CD4-positive, alpha-beta T cell treated with Interleukin-10 for 1 hour (primary cell): ENCODE data around the gene AKR7A2.

Experiments
- DNase-seq: peaks from one replicate; pipeline ENCODE4 v3.0.0-alpha.2; 2020

AKR7A2 gene

GRCh38 chr1:19342894-19343616 is 31.1 kb upstream of the AKR7A2 start:
- no peak for DNase-seq

- DNase-seq, result no peak
These were observed 30.3 kb upstream of the AKR7A2 start for GRCh38 chr1:19342062-19342750.

GRCh38 chr1:19341201-19342061 is 29.5 kb upstream of the AKR7A2 start:
- peak; percentile 77 for DNase-seq

GRCh38 chr1:19340387-19340937 is 28.5 kb upstream of the AKR7A2 start:
- DNase-seq, result no peak

GRCh38 chr1:19339214-19339861 is 27.4 kb upstream of the AKR7A2 start:
- DNase-seq, result no peak

- no peak for DNase-seq
These were observed 26.4 kb upstream of the AKR7A2 start for GRCh38 chr1:19338323-19338762.

- no peak for DNase-seq
These were observed 25.3 kb upstream of the AKR7A2 start for GRCh38 chr1:19337289-19337688.

- no peak for DNase-seq
These were observed 24.6 kb upstream of the AKR7A2 start for GRCh38 chr1:19336543-19336942.

- DNase-seq, result no peak
These were observed 21.8 kb upstream of the AKR7A2 start for GRCh38 chr1:19333587-19334354.

GRCh38 chr1:19332832-19333231 is 20.9 kb upstream of the AKR7A2 start:
- DNase-seq, result no peak

- DNase-seq, result no peak
These were observed 19.4 kb upstream of the AKR7A2 start for GRCh38 chr1:19331262-19331878.

- DNase-seq, result no peak
These were observed 18.6 kb upstream of the AKR7A2 start for GRCh38 chr1:19330449-19331135.

GRCh38 chr1:19329611-19330010 is 17.7 kb upstream of the AKR7A2 start:
- DNase-seq, result no peak

GRCh38 chr1:19329188-19329587 is 17.2 kb upstream of the AKR7A2 start:
- no peak for DNase-seq

GRCh38 chr1:19328486-19328885 is 16.5 kb upstream of the AKR7A2 start:
- no peak for DNase-seq

- no peak for DNase-seq
These were observed 15.8 kb upstream of the AKR7A2 start for GRCh38 chr1:19327736-19328135.

GRCh38 chr1:19327301-19327700 is 15.4 kb upstream of the AKR7A2 start:
- DNase-seq, result no peak

GRCh38 chr1:19326748-19327065 is 14.8 kb upstream of the AKR7A2 start:
- no peak for DNase-seq

- DNase-seq, result no peak
These were observed 14.2 kb upstream of the AKR7A2 start for GRCh38 chr1:19325958-19326747.

- no peak for DNase-seq
These were observed 13.5 kb upstream of the AKR7A2 start for GRCh38 chr1:19325368-19325957.
